Measurements from ENCODE around the gene UBE4B. TPM values are rescaled to one million over a fixed set of nuclear protein-coding genes. Genes with fewer than 3 reads are reported as not detected.

The UBE4B gene
- total RNA-seq, 1 donor from 2014 or later = 66.7 TPM

- Histone ChIP-seq H3K27ac (no peak overlapping the region), H4K20me1 (ENCODE audit: low read depth) (no peaks in the 10 kb centered on the region), H2AFZ (replicated peaks) (no peak overlapping the region), H3F3A (ENCODE audit: low read depth) (peaks cover 26% of the 10 kb centered on the region), H3K4me1 (no peaks in the 10 kb centered on the region), H3K79me2 (ENCODE audit: low read depth) (no peaks in the 10 kb centered on the region), H3K9me3 (ENCODE audit: low read depth) (no peaks in the 10 kb centered on the region), H3K27me3 (no peaks in the 10 kb centered on the region), H3K4me3 (no peak overlapping the region), H3K36me3 (no peaks in the 10 kb centered on the region), H3K9ac (no peak overlapping the region), H3K4me2 (no peak overlapping the region)
- peaks cover 13% of the 10 kb centered on the region for H3K36me3 Mint-ChIP-seq
- H3K9me3 Mint-ChIP-seq = peaks cover 2% of the 10 kb centered on the region
- H3K27ac Mint-ChIP-seq = no peak overlapping the region
- TF ChIP-seq EZH2 (IDR thresholded peaks at IDR 0.05) (no peak), EZH2phosphoT487 (IDR thresholded peaks at IDR 0.05) (no peak), CTCF (IDR thresholded peaks at IDR 0.05) (no peak)
- H3K4me3 Mint-ChIP-seq = no peak overlapping the region
- peaks cover 3% of the 10 kb centered on the region for H3K27me3 Mint-ChIP-seq (ENCODE audit: insufficient read depth, low read depth)
- no peak for DNase-seq (ENCODE audit: low spot score)
- H3K4me1 Mint-ChIP-seq = peaks cover 16% of the 10 kb centered on the region
Observed at GRCh38 chr1:10187026-10187334, 154.2 kb downstream of the UBE4B start.

- H3K4me1 Mint-ChIP-seq = peaks cover 14% of the 10 kb centered on the region
Observed at GRCh38 chr1:10188133-10188650, 155.4 kb downstream of the UBE4B start.

GRCh38 chr1:10189659-10190058 lies 156.9 kb downstream of the UBE4B start:
- H3K79me2 ChIP-seq (ENCODE audit: low read depth) = no peaks in the 10 kb centered on the region
- Mint-ChIP-seq H3K4me1 (peaks cover 18% of the 10 kb centered on the region), H3K27me3 (ENCODE audit: insufficient read depth, low read depth) (peaks cover 5% of the 10 kb centered on the region), H3K36me3 (no peaks in the 10 kb centered on the region), H3K4me3 (no peak overlapping the region), H3K9me3 (peaks cover 2% of the 10 kb centered on the region), H3K27ac (no peak overlapping the region)
- H3K27ac ChIP-seq = no peak overlapping the region
- H3K36me3 ChIP-seq = no peaks in the 10 kb centered on the region
- H2AFZ ChIP-seq (replicated peaks) = no peak overlapping the region
- peaks cover 8% of the 10 kb centered on the region for H3K4me1 ChIP-seq
- no peak overlapping the region for H3K4me2 ChIP-seq
- H3K4me3 ChIP-seq = no peak overlapping the region
- H3F3A ChIP-seq (ENCODE audit: low read depth) = peaks cover 30% of the 10 kb centered on the region
- no peak for DNase-seq (ENCODE audit: low spot score)
- TF ChIP-seq EZH2phosphoT487 (IDR thresholded peaks at IDR 0.05) = no peak
- TF ChIP-seq EZH2 (IDR thresholded peaks at IDR 0.05) = no peak
- no peak for TF ChIP-seq CTCF (IDR thresholded peaks at IDR 0.05)
- no peaks in the 10 kb centered on the region for H4K20me1 ChIP-seq (ENCODE audit: low read depth)
- H3K9me3 ChIP-seq (ENCODE audit: low read depth) = no peaks in the 10 kb centered on the region
- H3K9ac ChIP-seq = no peak overlapping the region
- no peaks in the 10 kb centered on the region for H3K27me3 ChIP-seq

More at GRCh38 chr1:10188133-10188650, 155.4 kb downstream of the UBE4B start:
- no peak overlapping the region for H3K27ac Mint-ChIP-seq
- Histone ChIP-seq H3K36me3 (no peaks in the 10 kb centered on the region), H3K9me3 (ENCODE audit: low read depth) (no peaks in the 10 kb centered on the region), H3K4me2 (no peak overlapping the region), H3K9ac (no peak overlapping the region), H2AFZ (replicated peaks) (no peak overlapping the region), H3K79me2 (ENCODE audit: low read depth) (no peaks in the 10 kb centered on the region), H3K4me3 (no peak overlapping the region), H3K27me3 (no peaks in the 10 kb centered on the region), H3K4me1 (no peaks in the 10 kb centered on the region), H3K27ac (no peak overlapping the region), H4K20me1 (ENCODE audit: low read depth) (no peaks in the 10 kb centered on the region), H3F3A (ENCODE audit: low read depth) (peaks cover 26% of the 10 kb centered on the region)
- H3K9me3 Mint-ChIP-seq = peaks cover 2% of the 10 kb centered on the region
- peaks cover 5% of the 10 kb centered on the region for H3K27me3 Mint-ChIP-seq (ENCODE audit: insufficient read depth, low read depth)
- TF ChIP-seq EZH2phosphoT487 (IDR thresholded peaks at IDR 0.05) = no peak
- no peak for TF ChIP-seq EZH2 (IDR thresholded peaks at IDR 0.05)
- TF ChIP-seq CTCF (IDR thresholded peaks at IDR 0.05) = no peak
- H3K36me3 Mint-ChIP-seq = peaks cover 7% of the 10 kb centered on the region
- H3K4me3 Mint-ChIP-seq = no peak overlapping the region
- no peak for DNase-seq (ENCODE audit: low spot score)
